Effector CD8-positive, alpha-beta T cell (primary cell): ENCODE results near the gene RBMY1A1.
"Not testable (repeated sequence)": the region's sequence is repeated elsewhere in the genome, so short reads cannot be mapped to it uniquely, and the experiment has no call there.

Experiments
- DNase-seq: peaks from one replicate; lab custom pipeline; 2025; lab: John Stamatoyannopoulos, UW
- total RNA-seq, 4 experiments: gene quantifications; one replicate each; lab custom pipeline; 2026; lab: John Stamatoyannopoulos, UW

Gene RBMY1A1
- total RNA-seq = 0 reads per million in 4 experiments

DNA sequence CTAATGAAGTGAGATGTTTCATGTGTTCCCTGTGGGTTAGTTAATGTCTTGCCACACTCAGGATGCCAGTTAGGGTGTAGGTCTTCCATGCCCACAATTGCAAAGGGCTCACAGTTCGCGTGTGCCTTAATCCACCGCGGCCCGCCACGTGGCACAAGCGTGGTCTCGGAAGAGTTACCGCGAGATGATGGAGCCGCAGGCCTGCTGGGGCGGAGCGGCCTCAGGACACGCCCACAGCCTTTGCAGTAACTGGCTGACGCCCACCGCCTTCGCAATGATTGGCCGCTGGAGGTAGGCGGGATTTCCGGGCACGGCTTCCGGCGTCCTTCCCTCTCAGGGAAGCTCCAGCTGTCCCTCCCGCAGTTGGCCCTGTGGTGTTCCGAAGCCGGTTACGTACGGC lies at the start of gene RBMY1A1:
RBMY1A1 (plus strand) TSS at position 301 of the 400 bp plus-strand sequence. CDS start 2,013 bp downstream, outside the sequence.
- not testable (repeated sequence) for DNase-seq

- DNase-seq = not testable (repeated sequence)
These were observed 23.6 kb upstream of the RBMY1A1 start, which contains the start of gene RBMY1B for GRCh38 chrY:21511038-21511437. RBMY1B (plus strand) TSS chrY:21511338; CDS start chrY:21513351, 2,013 bp downstream.

DNA sequence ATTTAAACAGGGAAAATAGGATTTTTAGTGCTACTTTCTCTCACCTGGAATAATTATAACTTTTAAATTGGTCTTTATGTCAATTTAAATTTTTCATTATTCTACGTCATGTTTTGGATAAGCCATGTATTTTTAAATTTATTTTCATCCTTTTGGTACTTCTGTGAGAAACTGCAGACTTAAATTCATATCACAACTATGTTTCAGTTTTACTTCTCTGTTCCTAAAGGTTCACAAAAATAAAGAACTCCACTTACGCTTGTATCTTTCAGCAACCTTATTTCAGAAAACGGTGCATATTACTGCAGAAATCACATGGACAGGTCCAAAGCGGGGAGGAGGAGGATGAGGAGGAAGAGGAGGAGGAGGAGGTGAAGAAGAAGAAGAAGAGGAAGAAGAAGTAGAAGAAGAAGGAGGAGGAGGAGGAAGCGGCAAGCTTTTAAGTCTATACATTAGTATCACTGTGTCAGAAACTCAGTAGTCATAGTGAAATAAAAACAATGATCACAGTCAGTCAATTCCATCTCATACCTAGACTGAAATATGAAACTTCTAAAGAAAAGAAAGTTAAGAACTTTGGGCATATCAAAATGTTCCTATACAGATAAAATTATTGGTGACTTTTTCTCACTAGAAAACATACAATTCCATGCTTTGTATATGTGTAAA lies 24.8 kb downstream of the RBMY1A1 start:
- DNase-seq = not testable (repeated sequence)

GRCh38 chrY:21585449-21585848 lies 50.8 kb downstream of the RBMY1A1 start:
- no peak for DNase-seq

DNA sequence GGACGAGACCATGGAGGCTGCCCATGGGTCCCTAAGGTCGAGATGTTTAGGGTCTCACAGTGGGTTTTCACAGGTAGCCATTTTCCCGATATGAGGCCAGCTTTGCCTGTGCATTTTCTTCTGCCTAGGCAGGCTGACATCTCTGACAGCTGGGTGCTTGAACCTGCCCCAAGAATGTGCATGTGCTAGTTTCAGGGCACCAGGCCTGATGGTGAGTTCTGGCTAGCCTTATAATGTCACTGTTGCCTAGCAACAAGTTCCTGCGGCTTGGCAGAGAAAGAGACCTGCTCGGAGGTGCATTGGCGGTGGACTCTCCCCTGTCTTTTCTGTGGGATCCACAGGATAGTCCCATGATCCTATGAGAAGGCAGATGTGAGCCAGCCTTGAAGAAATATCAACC lies 51.8 kb downstream of the RBMY1A1 start:
- DNase-seq = not testable (repeated sequence)

DNA sequence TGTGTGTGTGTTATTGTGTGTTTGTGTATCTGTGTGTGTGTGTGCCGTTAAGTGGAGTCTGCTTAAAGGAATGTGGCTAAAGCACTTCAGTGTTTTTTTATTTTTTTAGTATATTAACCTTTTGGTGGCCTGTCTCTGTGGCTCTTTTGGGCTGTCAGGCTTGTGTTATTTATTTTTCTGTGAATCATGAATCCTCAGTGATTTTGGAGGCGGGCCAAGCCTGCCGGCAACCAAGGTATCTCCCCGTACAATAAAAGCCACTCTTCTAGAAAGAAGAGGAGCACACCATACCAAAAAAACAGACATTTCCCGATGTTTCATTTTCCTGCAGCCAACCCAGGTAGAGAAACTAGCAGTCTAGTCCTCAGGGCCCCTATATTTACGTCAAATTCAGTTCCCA lies 57.4 kb downstream of the RBMY1A1 start:
- DNase-seq = no peak

DNA sequence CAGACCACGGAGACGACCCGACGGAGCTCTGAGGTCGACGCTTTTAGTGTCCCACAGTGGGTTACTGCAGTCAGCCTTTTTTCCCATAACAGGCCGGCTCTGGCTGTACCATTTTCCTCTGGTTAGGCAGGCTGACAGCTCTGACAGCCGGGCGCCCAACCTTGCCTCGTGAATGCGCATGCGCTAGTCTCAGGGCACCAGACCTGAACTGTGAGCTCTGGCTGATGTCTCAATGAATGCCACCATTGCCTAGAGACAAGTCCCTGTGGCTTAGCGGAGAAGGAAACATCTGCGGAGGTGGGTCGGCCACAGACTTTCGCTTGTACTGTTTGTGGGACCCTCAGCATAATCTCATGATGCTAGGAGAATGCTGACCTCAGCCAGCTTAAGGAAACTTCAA lies 61.6 kb downstream of the RBMY1A1 start:
- not testable (repeated sequence) for DNase-seq
